Measurements from ENCODE around the gene PLEKHO2.
A peak's percentile ranks its signal among the peaks of the same experiment; 100 is the strongest.

The PLEKHO2 gene

GRCh38 chr15:64828985-64829384, 12.7 kb upstream of the PLEKHO2 start:
- no peak for DNase-seq (ENCODE audit: low read depth)

GRCh38 chr15:64833690-64834089, 8.0 kb upstream of the PLEKHO2 start:
- no peak for DNase-seq (ENCODE audit: low read depth)

- DNase-seq (ENCODE audit: low read depth), result no peak
These were observed 5.6 kb upstream of the PLEKHO2 start for GRCh38 chr15:64836023-64836536.

- DNase-seq (ENCODE audit: low read depth), result no peak
These were observed 4.2 kb upstream of the PLEKHO2 start for GRCh38 chr15:64837502-64837901.

- DNase-seq (ENCODE audit: low read depth), result no peak
These were observed 713 bp upstream of the PLEKHO2 start for GRCh38 chr15:64841060-64841343.

GRCh38 chr15:64842096-64842939, 603 bp downstream of the PLEKHO2 start:
- DNase-seq (ENCODE audit: low read depth), result no peak

- peak; percentile 61 for DNase-seq (ENCODE audit: low read depth)
These were observed 1.4 kb downstream of the PLEKHO2 start for GRCh38 chr15:64842986-64843561.

- no peak for DNase-seq (ENCODE audit: low read depth)
These were observed 2.3 kb downstream of the PLEKHO2 start for GRCh38 chr15:64843991-64844390.

GRCh38 chr15:64844576-64845145, 2.9 kb downstream of the PLEKHO2 start:
- no peak for DNase-seq (ENCODE audit: low read depth)

GRCh38 chr15:64845183-64845611, 3.5 kb downstream of the PLEKHO2 start:
- no peak for DNase-seq (ENCODE audit: low read depth)

- DNase-seq (ENCODE audit: low read depth), result no peak
These were observed 4.3 kb downstream of the PLEKHO2 start for GRCh38 chr15:64845831-64846595.

GRCh38 chr15:64847016-64847415, 5.3 kb downstream of the PLEKHO2 start:
- DNase-seq (ENCODE audit: low read depth), result no peak

GRCh38 chr15:64847448-64847847, 5.7 kb downstream of the PLEKHO2 start:
- no peak for DNase-seq (ENCODE audit: low read depth)

GRCh38 chr15:64847876-64848716, 6.4 kb downstream of the PLEKHO2 start:
- DNase-seq (ENCODE audit: low read depth), result no peak

- no peak for DNase-seq (ENCODE audit: low read depth)
These were observed 9.2 kb downstream of the PLEKHO2 start for GRCh38 chr15:64850778-64851502.

GRCh38 chr15:64851503-64851840, 9.8 kb downstream of the PLEKHO2 start:
- no peak for DNase-seq (ENCODE audit: low read depth)

GRCh38 chr15:64854041-64854440, 12.3 kb downstream of the PLEKHO2 start:
- no peak for DNase-seq (ENCODE audit: low read depth)

GRCh38 chr15:64854526-64854925, 12.8 kb downstream of the PLEKHO2 start:
- no peak for DNase-seq (ENCODE audit: low read depth)

GRCh38 chr15:64855205-64855975, 13.7 kb downstream of the PLEKHO2 start:
- DNase-seq (ENCODE audit: low read depth), result no peak

GRCh38 chr15:64856429-64857145, 14.9 kb downstream of the PLEKHO2 start:
- no peak for DNase-seq (ENCODE audit: low read depth)
